Activated naive CD4-positive, alpha-beta T cell treated with anti-CD3 and anti-CD28 coated beads for 36 hours (primary cell): Measurements from ENCODE around the gene CPE. TPM values are rescaled to one million over a fixed set of nuclear protein-coding genes. Genes with fewer than 3 reads are reported as not detected.

Experiments used
- CTCF ChIA-PET: fragments of 350-600 bp; sonication (Branson Sonifier 250); formaldehyde crosslinking; loops from one replicate; lab custom pipeline; 2021; ENCODE audit warnings: antibody characterized with exemption; lab: Charles Lee
- DNase-seq: peaks from one replicate; pipeline ENCODE4 v3.0.0-alpha.2; 2020
- H3K27ac Mint-ChIP-seq: one replicate; pipeline ENCODE4 v1.8.0; 2021; ENCODE audit warnings: mild to moderate bottlenecking, mixed read lengths
- H3K27me3 Mint-ChIP-seq: one replicate; pipeline ENCODE4 v1.8.0; 2021; ENCODE audit warnings: low read depth, mixed read lengths
- H3K36me3 Mint-ChIP-seq: one replicate; pipeline ENCODE4 v1.8.0; 2021; ENCODE audit warnings: low read depth, mixed read lengths
- H3K4me1 Mint-ChIP-seq: one replicate; pipeline ENCODE4 v1.8.0; 2021; ENCODE audit warnings: low read depth, mixed read lengths
- H3K4me3 Mint-ChIP-seq: one replicate; pipeline ENCODE4 v1.8.0; 2021; ENCODE audit warnings: mild to moderate bottlenecking, moderate library complexity, mixed read lengths
- H3K9me3 Mint-ChIP-seq: one replicate; pipeline ENCODE4 v1.8.0; 2021; ENCODE audit warnings: mixed read lengths
- intact Hi-C: fragments of 100-400 bp; cut with micrococcal nuclease; formaldehyde crosslinking; loops from one replicate; pipeline ENCODE4 v1.15.1; 2023
- total RNA-seq, 2 experiments: library from RNA; stranded (reverse); gene quantifications; one replicate each; pipeline ENCODE4 v1.2.3, GENCODE V29; 2021

Gene CPE
- total RNA-seq, 2 experiments from 2014 or later: 0.10 TPM; not detected in 1

DNA sequence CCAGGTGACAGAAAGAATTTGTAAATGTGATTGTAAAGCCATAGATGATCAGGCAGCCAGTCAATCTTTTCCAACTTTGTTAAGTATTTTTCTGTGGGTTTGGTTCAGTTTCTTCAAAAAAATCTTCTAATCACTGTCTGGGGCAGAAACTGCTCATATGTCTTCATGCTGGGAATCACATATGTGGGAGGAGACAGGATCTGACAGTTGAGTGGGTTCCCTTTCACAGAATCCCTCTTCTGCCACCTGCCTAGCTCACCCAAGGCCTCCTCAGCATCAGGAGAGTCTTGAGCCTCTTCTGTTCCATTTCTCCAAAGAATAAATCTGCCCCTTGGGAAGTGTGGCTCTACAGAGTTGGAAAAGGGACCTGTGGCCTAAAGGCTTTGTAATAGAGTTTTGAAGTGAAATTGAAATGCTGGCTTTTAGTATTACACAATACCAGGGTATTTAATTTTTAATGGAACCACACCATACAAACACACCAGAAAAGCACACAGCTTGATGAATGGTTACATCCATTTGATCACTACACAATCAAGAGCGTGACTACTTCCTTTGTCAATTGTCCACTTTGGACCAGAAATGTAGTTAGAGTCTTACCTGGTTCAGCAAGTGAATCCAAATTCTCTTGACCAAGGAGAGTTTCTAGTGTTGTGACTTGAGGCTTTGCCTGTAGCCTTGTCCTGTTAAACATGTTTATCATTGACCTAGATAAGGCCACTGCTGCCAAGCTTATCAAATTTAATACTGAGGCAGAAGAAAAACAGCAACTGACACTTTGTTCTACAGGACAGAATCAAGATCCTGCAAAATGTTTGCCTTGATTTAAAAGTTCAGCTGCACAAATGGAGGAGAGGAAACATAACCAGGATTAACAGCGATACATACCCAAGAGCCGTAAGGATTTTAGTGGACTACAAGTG, 30.9 kb upstream of the CPE start:
- Mint-ChIP-seq H3K4me1 (no peaks in the 10 kb centered on the region), H3K4me3 (no peak overlapping the region), H3K9me3 (no peaks in the 10 kb centered on the region), H3K36me3 (peaks cover 1% of the 10 kb centered on the region), H3K27me3 (no peaks in the 10 kb centered on the region), H3K27ac (no peak overlapping the region)
- DNase-seq: no peak
- CTCF ChIA-PET: interaction anchor here (0.9 to 2.1 kb wide), 4 partner anchors 11 to 217 kb away, joined by 3 to 7 read pairs (median 4); no protein-coding TSS in a partner anchor
- intact Hi-C loops: no loop called here

DNA sequence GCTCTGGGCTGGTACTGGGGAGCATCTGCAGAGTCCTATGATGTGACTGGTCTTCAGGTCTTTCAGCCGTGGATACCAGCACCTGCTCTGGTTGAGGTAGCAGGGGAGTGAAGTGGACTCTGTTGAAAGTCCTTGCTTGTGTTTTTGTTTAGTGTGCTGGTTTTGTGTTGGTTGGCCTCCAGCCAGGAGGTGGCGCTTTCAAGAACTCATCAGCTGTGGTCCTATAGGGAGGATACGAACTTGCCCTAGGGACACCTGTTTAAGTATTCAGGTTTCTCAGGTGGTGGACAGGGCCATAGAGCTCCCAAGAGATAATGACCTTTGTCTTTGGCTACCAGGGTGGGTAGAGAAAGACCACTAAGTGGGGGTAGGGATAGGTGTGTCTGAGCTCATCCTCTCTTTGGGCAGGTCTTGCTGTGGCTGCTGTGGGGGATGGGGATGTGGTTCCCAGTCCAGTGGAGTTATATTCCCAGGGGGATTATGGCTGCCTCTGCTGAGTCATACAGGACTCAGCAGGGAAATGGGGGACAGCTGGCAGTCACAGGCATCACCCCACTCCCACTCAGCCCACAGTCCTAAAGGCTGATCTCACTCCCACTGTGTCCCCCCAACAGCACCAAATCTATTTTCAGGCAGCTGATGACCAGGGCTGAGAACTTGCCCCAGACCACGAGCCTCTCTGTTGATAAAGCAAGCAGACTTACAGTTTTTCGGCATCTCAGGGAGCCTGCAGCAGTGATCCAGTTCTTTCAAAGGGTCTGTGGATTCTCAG, 27.3 kb upstream of the CPE start:
- Mint-ChIP-seq H3K27ac (no peak overlapping the region), H3K27me3 (peaks cover 7% of the 10 kb centered on the region), H3K9me3 (no peaks in the 10 kb centered on the region), H3K4me3 (no peak overlapping the region), H3K36me3 (no peaks in the 10 kb centered on the region), H3K4me1 (no peaks in the 10 kb centered on the region)
- CTCF ChIA-PET: interaction anchor here (0.7 to 2.4 kb wide), 3 partner anchors 9 to 220 kb away, joined by 3 to 6 read pairs (median 5); no protein-coding TSS in a partner anchor
- no peak for DNase-seq
- intact Hi-C loops: no loop called here

DNA sequence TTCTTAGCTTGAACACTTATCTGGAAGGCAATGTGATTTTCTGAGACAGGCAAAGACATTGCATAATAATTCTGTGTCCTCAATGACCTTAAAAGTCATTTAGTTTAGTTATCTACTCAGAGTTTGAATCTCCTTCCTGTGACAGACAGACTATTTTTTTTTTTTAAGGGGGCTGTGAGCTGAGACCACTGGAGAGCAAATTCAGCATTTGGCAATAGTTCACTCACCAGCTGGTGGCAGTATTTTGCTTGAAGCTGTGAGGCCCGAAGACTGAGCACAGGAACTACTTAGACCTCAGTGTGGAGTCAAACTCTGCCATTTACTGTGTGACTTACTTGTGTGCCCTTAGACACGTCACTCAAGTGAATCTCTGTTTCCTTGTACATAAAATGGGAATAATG, 22.9 kb upstream of the CPE start:
- Mint-ChIP-seq H3K4me1 (no peaks in the 10 kb centered on the region), H3K27me3 (peaks cover 15% of the 10 kb centered on the region), H3K36me3 (no peaks in the 10 kb centered on the region), H3K4me3 (no peak overlapping the region), H3K27ac (no peak overlapping the region), H3K9me3 (no peaks in the 10 kb centered on the region)
- DNase-seq: peak; percentile 29
- intact Hi-C loops: loop anchor here (1.0 to 2.0 kb wide), 2 partner anchors 23 to 108 kb away; partner anchors contain the start of gene CPE
- CTCF ChIA-PET: interaction anchor here (0.6 to 1.9 kb wide), 7 partner anchors 13 to 243 kb away, joined by 3 to 9 read pairs (median 3); partner anchors contain the start of gene TMEM192

DNA sequence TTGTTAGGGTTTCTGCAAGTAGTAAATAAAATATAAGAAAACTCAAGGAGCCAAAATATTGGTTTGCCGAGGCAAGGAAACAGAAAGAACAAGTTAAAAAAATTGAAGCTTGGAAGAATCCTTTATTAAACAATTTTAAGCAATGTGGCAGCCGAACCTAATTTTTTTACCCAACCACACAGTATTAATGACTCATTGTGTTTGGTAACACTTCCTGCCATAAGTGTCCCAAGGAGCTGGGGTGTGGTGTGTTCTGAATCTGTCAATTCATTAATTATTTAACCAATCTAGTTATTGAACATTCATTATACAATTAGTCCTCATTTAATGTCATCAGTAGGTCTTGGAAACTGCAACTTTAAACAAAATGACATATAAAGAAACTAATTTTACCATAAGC, 19.3 kb upstream of the CPE start:
- Mint-ChIP-seq H3K36me3 (no peaks in the 10 kb centered on the region), H3K27ac (no peak overlapping the region), H3K4me1 (no peaks in the 10 kb centered on the region), H3K27me3 (peaks cover 20% of the 10 kb centered on the region), H3K4me3 (no peak overlapping the region), H3K9me3 (no peaks in the 10 kb centered on the region)
- no peak for DNase-seq
- intact Hi-C loops: no loop called here
- CTCF ChIA-PET: interaction anchor here (0.7 to 1.6 kb wide), 3 partner anchors 12 to 229 kb away, joined by 3 to 5 read pairs (median 4); partner anchors contain the start of gene CPE

DNA sequence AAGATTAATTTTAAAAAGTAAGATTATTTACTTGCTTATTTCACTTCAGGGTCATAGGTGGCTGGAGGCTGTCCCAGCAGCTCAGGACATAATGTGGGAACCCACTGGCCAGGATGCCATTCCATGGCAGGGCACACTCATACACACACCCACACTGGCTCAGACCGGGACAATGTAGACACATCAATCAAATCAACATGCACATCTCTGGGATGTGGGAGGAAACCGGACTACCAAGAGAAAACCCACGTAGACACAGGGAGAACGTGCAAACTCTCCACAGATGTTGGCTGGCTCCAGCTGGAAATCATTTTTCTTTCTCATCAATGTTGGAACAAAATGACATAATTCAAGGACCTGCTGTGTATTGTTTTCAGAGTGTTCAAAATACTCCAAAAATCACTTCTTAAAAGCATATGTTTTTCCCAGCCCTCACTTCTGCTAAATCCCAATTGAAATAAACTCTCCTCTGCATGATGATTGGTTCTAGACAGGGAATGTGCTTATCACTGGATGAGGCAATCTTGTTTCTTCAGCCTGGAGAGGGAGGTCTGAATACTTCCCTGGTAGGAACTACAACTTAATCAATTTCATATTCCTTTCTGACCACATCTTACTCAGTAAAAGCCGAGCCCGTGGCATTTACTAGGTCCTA, 18.6 kb upstream of the CPE start:
- H3K4me3 Mint-ChIP-seq: no peak overlapping the region
- H3K27me3 Mint-ChIP-seq: peaks cover 20% of the 10 kb centered on the region
- H3K27ac Mint-ChIP-seq: no peak overlapping the region
- intact Hi-C loops: no loop called here
- H3K36me3 Mint-ChIP-seq: no peaks in the 10 kb centered on the region
- CTCF ChIA-PET: interaction anchor here (0.6 to 1.6 kb wide), 4 partner anchors 18 to 247 kb away, joined by 3 to 5 read pairs (median 4); partner anchors contain the start of genes CPE and TMEM192
- H3K9me3 Mint-ChIP-seq: no peaks in the 10 kb centered on the region
- no peak for DNase-seq
- H3K4me1 Mint-ChIP-seq: no peaks in the 10 kb centered on the region

DNA sequence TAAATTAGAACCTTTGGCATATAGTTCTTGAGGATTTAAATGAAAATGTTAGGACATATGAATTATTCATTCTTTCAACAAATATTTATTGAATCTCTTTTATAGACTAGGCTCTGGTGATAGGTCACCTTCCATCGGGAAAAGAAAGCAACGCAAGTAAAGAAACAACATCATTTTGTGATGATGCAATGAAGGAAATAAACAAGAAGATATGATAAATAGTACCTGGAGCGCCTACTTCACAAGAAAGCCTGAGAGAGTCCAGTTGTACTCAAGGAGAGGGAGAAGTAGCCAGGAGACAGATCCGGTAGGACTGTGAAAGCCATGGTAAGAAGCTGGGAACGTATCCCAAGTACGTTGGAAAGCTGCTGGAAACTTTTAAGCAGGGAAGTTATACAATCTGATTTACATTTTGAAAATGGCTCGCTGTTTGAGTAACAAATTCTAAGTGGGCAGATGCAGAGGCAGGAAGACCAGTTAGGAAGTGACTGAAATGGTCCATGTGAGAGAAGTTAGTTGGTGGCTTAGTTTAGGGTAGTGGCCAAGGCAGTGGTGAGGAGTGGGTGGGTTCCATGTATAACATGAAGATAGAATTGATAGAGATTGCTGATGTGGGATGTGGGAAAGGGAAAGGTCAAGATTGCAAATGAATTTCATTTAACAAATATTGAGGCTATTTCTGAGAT, 17.7 kb upstream of the CPE start:
- intact Hi-C loops: no loop called here
- Mint-ChIP-seq H3K9me3 (no peaks in the 10 kb centered on the region), H3K27me3 (peaks cover 16% of the 10 kb centered on the region), H3K4me1 (no peaks in the 10 kb centered on the region), H3K36me3 (no peaks in the 10 kb centered on the region), H3K27ac (no peak overlapping the region), H3K4me3 (no peak overlapping the region)
- DNase-seq: no peak
- CTCF ChIA-PET: interaction anchor here (0.6 to 1.1 kb wide), 2 partner anchors 200 to 248 kb away, joined by 3 read pairs; partner anchors contain the start of gene TMEM192

DNA sequence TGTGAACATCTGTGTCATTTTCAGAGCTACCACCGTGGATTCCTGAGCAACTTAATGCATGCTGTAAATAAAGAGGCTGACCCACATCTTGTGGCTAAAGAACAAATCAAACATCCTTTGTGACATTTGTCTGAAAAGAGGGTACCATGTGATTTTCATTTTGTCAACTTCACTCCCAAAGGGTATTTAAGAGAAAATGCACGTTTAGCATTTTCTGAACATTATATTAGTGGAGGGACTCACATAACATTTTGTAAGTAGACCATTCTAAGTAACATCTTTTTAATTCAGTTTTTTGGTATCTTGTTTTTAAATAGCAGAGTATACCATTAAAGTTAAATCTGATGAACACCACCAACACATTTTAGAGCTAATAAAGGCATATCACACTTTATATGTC, 17.0 kb upstream of the CPE start:
- intact Hi-C loops: no loop called here
- H3K27ac Mint-ChIP-seq: no peak overlapping the region
- CTCF ChIA-PET: no interaction called here

DNA sequence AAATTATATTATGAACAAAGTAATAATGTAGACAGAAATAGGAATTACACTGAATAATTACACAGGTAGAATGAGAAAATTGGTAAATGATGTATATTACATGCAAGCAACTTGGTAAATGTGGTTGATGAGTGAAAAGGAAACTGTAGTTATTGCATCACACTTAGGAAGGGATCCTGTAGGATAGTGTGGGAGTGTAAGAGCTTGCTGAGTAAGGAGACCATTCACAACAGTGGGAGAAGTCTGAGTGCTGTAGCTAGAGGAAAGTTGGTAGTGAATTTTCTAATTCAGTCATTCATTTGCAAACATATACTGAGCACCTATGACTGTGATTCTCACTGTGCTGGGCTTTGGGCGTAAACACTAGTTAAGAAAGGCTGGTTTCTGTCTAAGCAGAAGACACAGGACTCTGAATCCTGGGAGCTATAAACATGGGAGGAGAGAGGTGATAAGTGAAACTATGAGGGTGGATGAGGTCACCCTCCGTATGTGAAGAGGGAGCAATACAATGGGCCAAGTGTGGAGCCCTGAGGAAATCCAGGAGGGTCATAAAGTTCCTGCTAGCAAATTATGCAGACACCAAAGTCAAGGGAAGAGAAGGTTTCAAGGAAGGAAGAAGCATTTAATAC, 14.2 kb upstream of the CPE start:
- Mint-ChIP-seq H3K4me3 (no peak overlapping the region), H3K4me1 (no peaks in the 10 kb centered on the region), H3K9me3 (no peaks in the 10 kb centered on the region), H3K36me3 (no peaks in the 10 kb centered on the region), H3K27me3 (peaks cover 14% of the 10 kb centered on the region), H3K27ac (no peak overlapping the region)
- intact Hi-C loops: no loop called here
- CTCF ChIA-PET: interaction anchor here (1.4 kb wide), 1 partner anchor 18 kb away, joined by 3 read pairs; no protein-coding TSS in a partner anchor
- DNase-seq: no peak

More for the DNA sequence above, 17.0 kb upstream of the CPE start:
- H3K36me3 Mint-ChIP-seq: no peaks in the 10 kb centered on the region
- H3K27me3 Mint-ChIP-seq: peaks cover 16% of the 10 kb centered on the region
- H3K4me3 Mint-ChIP-seq: no peak overlapping the region
- H3K9me3 Mint-ChIP-seq: no peaks in the 10 kb centered on the region
- H3K4me1 Mint-ChIP-seq: no peaks in the 10 kb centered on the region
- no peak for DNase-seq

DNA sequence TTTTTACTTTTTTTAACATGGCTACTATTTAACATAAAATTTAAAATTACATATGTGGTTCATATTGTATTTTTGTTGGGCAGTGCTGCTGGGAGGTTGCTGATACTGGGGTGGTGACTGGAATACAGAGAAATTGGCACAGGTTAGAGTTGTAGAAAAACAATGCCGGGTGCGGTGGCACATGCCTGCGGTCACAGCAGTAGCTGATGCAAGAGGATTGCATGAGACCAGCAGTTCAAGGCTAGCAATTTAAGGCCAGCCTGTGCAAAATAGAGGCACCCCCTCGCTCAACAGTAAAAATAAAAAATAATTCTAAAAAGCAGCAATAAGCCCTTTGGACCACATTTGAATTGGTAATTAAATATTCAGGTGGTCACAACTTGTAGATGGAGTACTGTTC, 11.8 kb upstream of the CPE start:
- CTCF ChIA-PET: interaction anchor here (0.9 kb wide), 1 partner anchor 10 kb away, joined by 3 read pairs; no protein-coding TSS in a partner anchor
- H3K27me3 Mint-ChIP-seq: peaks cover 3% of the 10 kb centered on the region
- H3K36me3 Mint-ChIP-seq: no peaks in the 10 kb centered on the region
- H3K4me3 Mint-ChIP-seq: no peak overlapping the region
- DNase-seq: no peak
- no peaks in the 10 kb centered on the region for H3K4me1 Mint-ChIP-seq
- H3K27ac Mint-ChIP-seq: no peak overlapping the region
- intact Hi-C loops: no loop called here
- H3K9me3 Mint-ChIP-seq: no peaks in the 10 kb centered on the region

DNA sequence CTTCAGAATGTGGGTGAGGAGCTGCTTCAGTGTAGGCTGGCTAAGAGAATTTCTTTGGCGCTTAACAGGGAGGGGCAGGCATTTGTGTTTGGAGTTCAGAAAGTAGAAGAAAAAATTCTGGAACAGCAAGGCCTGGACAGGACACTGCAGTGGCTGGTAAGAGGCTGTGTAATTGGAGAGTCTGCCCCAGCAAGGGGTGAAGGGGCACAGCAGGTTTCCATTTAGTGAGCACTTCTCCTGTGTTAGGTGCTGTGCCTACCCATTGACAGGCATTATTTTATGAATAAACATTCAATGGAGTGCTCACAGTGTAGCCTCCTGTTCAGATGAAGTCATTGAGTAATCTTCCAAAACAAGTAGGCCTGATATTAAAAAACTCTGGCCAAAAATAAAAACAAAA, 10.7 kb upstream of the CPE start:
- Mint-ChIP-seq H3K9me3 (no peaks in the 10 kb centered on the region), H3K36me3 (no peaks in the 10 kb centered on the region), H3K27ac (no peak overlapping the region), H3K27me3 (no peaks in the 10 kb centered on the region), H3K4me1 (no peaks in the 10 kb centered on the region), H3K4me3 (no peak overlapping the region)
- intact Hi-C loops: no loop called here
- DNase-seq: no peak
- CTCF ChIA-PET: interaction anchor here (0.7 kb wide), 1 partner anchor 90 kb away, joined by 3 read pairs; no protein-coding TSS in a partner anchor

DNA sequence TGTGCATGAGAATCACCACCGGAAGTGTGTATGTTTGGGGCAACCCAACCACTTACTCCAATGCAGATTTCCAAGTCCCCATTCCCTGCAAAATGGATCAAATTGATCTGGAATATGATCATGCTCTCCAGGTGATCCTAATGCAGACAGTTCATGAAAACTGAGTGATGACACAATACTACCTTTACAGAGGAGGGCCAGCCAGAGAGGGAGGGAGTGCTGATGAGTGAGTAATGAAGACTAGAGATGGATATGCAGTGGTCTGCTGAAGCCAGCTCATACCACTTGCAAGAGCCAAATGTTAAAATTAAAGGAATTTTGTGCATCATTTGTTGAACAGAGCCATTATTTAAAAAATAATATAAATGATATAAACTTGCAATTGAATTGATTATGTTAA, 10.2 kb upstream of the CPE start:
- intact Hi-C loops: no loop called here
- H3K4me3 Mint-ChIP-seq: no peak overlapping the region
- H3K4me1 Mint-ChIP-seq: no peaks in the 10 kb centered on the region
- H3K9me3 Mint-ChIP-seq: no peaks in the 10 kb centered on the region
- no peaks in the 10 kb centered on the region for H3K36me3 Mint-ChIP-seq
- no peaks in the 10 kb centered on the region for H3K27me3 Mint-ChIP-seq
- no peak overlapping the region for H3K27ac Mint-ChIP-seq
- CTCF ChIA-PET: no interaction called here
- DNase-seq: no peak
